GM18520 (cell line): Measurements from ENCODE around the gene IFNA5.

Experiments
- ATAC-seq: cut with Tn5 transposase; IDR thresholded peaks from one replicate; pipeline ENCODE4 v1.9.1; 2021; ENCODE audit not compliant: unreplicated experiment

Gene IFNA5

GRCh38 chr9:21305213-21305612 is at the start of gene IFNA5:
Gene IFNA5 (minus strand): TSS chr9:21305313. CDS start chr9:21305256, 57 bp downstream.
- no peak for ATAC-seq

- ATAC-seq, result no peak
Measured at GRCh38 chr9:21350787-21351186, 45.7 kb upstream of the IFNA5 start, which contains the start of gene IFNA6. Gene IFNA6 (minus strand): TSS chr9:21350887. CDS start chr9:21350887, 0 bp downstream.

- no peak for ATAC-seq
Measured at GRCh38 chr9:21348430-21348970, 43.4 kb upstream of the IFNA5 start.

- peak; percentile 62 for ATAC-seq
Measured at GRCh38 chr9:21340735-21341134, 35.6 kb upstream of the IFNA5 start.

- no peak for ATAC-seq
Measured at GRCh38 chr9:21336457-21336856, 31.3 kb upstream of the IFNA5 start.

DNA sequence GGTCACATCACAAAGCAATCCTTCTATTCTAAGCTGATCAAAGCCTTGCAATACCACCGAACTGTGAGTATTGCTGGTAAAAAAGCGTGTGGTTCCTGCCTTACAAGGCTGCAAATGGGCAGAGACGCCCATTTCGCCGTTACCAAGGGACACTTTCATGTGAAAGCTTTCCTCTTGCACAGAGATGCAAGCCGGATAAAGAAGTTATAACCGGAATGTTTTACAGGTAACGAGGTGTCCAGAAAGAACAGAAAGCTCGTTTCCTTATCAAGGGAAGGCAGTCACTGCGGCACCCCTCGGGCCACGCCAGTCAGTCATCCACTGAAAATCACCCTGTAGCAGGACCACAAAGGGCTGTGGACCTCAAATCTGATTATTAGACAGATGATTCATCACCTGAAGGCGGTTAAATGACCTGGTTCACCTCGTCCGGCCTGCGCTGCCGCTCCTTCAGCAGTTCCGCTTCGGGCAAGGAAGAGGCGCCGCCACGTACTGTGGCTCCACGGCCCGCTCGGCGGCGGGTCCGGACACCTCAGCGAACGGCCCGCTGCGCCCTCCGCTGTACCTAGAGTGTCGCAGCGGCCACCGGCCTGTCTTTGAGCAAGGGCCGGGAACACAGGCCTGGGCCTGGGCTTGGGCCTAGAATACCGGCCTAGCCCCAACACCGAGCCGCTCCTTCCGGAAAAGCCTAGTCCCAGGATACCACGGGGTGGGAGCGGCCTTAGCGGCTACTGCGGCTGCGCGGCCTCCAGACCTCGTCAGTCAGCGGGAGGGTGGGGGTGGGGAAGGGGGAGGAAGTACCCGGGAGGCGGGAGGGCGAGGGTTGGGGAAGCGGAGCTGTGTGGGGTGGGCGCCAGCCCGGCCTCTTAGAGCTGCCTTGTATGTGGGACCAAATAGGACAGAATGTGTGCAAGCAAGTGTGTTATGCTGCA is 29.9 kb upstream of the IFNA5 start, which contains the start of gene KLHL9:
TSS of gene KLHL9 (minus strand) at position 704 of the 932 bp plus-strand sequence. CDS start at position 159, 545 bp downstream.
- peak; percentile 72 for ATAC-seq

DNA sequence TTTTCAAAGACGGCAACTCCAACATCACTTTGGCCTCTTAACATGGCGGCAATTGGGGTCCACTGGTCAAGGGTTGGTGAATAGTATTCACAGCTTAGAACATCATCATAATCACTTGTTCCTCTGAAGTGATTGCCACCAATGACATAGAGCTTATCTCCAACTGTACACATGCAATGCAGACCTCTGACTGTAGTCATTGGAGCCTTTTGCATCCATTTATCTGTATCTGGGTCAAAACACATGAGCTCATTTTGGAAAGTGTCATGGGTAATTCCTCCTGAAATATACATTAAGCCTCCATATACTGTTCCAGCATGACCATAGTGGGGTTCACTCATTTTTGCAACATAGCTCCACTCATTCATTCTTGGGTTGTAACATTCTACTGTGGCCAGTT is 28.1 kb upstream of the IFNA5 start:
- ATAC-seq, result no peak

DNA sequence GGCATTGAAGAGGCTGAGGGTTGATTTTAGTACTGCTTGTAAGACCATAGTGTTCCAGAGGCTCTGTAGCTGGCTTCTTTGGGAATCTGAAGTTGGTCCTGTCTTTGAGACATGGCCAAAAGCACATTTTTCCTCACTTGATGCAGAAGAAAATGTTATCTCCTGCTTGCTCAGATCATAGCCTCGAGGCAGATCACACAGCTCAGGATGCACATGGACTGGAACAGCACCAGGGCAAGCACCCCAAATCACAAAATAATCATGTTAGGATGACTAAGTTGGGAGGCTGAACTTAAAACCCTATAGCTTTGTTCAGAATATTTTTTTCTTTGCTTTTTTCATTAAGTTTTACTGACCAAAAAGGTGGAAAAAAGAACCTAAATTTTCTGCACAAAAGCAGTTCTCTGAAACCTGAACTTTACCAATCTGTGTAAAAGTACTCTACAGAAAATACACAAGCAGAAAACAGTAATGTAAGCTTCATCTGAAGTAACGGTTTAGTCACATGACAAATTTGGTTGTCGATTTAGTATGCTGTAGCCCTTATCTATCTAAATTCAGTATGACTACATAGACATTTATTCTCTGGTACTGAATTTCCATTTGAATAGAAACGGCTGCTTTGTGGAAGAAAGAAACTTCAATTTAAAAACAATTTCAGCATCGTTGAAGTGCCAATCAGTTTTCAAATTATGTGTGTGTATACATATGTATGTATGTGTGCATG is 26.7 kb upstream of the IFNA5 start:
- ATAC-seq, result no peak

- peak; percentile 76 for ATAC-seq
Measured at GRCh38 chr9:21326526-21327139, 21.5 kb upstream of the IFNA5 start.

DNA sequence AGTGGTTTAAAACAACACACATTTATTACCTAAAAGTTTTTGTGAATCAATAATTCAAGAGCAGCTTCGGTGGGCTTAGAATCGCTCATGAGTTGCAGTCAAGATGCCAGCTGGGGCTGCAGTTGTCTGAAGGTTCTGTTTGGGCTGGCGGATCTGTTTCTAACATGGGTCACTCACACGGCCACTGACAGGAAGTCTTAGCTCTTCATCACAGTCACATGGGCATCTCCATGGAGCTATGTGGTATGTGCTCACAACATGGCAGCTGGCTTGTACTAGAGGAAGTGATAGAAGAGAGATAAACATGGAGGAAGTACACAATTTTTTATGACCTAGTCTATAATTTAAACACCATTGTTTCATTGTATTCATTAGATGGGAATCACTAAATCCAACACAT is 18.9 kb upstream of the IFNA5 start:
- no peak for ATAC-seq

GRCh38 chr9:21322911-21323461 is 17.9 kb upstream of the IFNA5 start:
- ATAC-seq, result no peak

- no peak for ATAC-seq
Measured at GRCh38 chr9:21320465-21320864, 15.4 kb upstream of the IFNA5 start.

DNA sequence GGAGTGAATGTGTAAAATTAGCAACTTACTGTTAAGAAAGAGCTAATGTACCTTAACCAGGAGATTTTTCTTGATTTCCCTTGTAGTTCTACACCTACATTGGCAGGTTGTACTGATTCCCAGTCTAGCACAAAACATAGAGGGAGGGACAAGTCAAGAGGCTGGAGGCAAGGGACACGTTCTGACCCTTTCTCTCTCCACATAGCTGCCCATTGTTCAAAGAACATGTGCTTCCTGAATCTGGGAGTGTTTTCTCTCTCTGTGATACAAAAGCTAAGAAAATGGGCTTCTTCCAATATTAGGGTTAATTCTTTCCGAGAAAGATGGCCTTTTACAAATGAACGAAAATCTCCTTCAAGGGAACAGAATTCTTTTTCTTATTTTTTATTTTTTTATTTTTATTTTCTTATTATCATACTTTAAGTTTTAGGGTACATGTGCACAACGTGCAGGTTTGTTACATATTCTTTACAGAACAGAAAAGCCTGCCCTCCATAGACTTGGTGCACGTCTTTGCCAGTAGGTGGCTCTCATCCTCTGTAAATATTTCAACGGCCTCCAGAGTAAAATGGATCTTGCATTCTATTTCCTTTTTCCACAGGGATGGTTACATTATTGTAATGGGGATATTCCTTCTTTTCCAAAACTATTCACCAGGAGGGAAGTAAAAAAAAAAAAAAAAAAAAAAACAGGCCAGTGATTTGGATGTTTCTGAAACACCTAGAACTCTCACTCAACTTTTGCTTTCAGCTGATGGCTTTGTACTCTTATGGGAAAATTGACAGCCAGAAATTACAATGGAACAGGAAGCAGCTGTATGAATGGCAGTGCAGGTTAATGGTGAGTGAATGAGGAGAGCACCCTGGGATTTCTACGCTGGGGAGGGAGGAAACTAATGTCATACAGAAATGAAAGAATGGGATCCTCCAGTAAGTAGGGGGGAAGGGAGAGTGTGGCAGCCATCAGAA is 13.1 kb upstream of the IFNA5 start:
- no peak for ATAC-seq

DNA sequence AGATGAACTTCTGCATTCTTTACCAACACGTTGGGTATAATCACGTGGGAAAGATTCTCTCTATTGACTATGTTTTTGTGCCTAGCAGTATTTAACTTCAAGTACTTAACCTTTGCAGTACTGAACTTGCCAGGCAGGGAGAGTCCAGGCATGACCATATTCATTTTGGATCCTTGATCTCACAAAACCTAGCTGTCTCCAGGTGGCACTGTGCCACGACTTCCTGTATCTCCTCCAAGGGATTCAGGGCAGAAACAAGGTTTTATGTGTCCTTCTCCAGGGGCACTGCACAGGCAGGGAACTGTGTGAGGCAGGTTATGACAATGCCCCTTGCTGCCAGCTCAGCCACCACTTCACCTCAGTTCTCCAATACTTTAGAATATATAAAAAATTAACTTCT is 11.7 kb upstream of the IFNA5 start:
- ATAC-seq, result no peak

- no peak for ATAC-seq
Measured at GRCh38 chr9:21316032-21316842, 11.1 kb upstream of the IFNA5 start.

DNA sequence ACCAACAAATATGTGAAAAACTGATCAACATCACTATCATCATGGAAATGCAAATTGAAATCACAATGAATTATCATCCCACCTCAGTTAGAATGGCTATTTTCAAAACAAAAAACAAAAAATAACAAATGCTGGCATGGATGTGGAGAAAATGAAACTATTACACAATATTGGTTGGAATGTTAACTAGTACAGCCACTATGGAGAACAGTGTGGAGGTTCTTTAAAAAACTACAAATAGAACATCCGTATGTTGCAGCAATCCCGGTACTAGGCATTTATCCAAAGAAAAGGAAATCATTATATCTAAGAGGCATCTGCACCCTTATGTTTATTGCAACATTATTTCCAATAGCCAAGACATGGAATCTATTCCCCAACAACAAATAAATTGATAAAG is 9.0 kb upstream of the IFNA5 start:
- ATAC-seq, result no peak

GRCh38 chr9:21311889-21312288 is 6.8 kb upstream of the IFNA5 start:
- ATAC-seq, result no peak

DNA sequence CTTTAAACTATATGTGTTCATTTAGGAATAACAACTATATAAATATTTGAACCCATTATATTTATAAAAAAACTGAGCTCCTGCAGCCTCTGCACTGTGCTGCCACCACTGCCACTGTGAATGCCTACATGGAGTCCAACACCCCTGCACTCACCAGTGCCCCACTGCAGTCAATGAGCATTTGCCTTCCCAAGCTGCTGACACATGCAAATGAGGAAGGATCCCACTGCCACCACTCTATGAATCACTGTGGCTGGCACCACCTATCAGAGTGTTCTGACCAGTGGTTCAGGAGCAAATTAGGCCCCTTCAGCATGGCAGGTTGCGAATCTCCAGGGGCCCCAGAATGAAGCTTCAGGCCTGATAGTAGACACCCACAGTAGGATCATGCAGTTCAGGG is 9.1 kb downstream of the IFNA5 start:
- no peak for ATAC-seq
